ENCODE results near the gene TAF1L.

Gene TAF1L, protein sequence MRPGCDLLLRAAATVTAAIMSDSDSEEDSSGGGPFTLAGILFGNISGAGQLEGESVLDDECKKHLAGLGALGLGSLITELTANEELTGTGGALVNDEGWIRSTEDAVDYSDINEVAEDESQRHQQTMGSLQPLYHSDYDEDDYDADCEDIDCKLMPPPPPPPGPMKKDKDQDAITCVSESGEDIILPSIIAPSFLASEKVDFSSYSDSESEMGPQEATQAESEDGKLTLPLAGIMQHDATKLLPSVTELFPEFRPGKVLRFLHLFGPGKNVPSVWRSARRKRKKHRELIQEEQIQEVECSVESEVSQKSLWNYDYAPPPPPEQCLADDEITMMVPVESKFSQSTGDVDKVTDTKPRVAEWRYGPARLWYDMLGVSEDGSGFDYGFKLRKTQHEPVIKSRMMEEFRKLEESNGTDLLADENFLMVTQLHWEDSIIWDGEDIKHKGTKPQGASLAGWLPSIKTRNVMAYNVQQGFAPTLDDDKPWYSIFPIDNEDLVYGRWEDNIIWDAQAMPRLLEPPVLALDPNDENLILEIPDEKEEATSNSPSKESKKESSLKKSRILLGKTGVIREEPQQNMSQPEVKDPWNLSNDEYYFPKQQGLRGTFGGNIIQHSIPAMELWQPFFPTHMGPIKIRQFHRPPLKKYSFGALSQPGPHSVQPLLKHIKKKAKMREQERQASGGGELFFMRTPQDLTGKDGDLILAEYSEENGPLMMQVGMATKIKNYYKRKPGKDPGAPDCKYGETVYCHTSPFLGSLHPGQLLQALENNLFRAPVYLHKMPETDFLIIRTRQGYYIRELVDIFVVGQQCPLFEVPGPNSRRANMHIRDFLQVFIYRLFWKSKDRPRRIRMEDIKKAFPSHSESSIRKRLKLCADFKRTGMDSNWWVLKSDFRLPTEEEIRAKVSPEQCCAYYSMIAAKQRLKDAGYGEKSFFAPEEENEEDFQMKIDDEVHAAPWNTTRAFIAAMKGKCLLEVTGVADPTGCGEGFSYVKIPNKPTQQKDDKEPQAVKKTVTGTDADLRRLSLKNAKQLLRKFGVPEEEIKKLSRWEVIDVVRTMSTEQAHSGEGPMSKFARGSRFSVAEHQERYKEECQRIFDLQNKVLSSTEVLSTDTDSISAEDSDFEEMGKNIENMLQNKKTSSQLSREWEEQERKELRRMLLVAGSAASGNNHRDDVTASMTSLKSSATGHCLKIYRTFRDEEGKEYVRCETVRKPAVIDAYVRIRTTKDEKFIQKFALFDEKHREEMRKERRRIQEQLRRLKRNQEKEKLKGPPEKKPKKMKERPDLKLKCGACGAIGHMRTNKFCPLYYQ (N-terminal part only)

GRCh38 chr9:32635362-32635761 is at the start of gene TAF1L:
TSS of gene TAF1L (minus strand) at chr9:32635669. CDS start at chr9:32635579, 90 bp downstream.
- no peak within 1 kb of the TSS for H3K27ac ChIP-seq
- DNase-seq, result no peak
- no peak within 1 kb of the TSS for H3K4me3 ChIP-seq
- no peaks in the 10 kb centered on the region for H3K36me3 ChIP-seq
- H3K9me3 ChIP-seq, result no peaks in the 10 kb centered on the region
- no peaks in the 10 kb centered on the region for H3K4me1 ChIP-seq
- H3K27me3 ChIP-seq, result no peaks in the 10 kb centered on the region
- TF ChIP-seq, protein P1, sequence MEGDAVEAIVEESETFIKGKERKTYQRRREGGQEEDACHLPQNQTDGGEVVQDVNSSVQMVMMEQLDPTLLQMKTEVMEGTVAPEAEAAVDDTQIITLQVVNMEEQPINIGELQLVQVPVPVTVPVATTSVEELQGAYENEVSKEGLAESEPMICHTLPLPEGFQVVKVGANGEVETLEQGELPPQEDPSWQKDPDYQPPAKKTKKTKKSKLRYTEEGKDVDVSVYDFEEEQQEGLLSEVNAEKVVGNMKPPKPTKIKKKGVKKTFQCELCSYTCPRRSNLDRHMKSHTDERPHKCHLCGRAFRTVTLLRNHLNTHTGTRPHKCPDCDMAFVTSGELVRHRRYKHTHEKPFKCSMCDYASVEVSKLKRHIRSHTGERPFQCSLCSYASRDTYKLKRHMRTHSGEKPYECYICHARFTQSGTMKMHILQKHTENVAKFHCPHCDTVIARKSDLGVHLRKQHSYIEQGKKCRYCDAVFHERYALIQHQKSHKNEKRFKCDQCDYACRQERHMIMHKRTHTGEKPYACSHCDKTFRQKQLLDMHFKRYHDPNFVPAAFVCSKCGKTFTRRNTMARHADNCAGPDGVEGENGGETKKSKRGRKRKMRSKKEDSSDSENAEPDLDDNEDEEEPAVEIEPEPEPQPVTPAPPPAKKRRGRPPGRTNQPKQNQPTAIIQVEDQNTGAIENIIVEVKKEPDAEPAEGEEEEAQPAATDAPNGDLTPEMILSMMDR (IDR thresholded peaks at IDR 0.05), result no peak
- intact Hi-C loops (cut with DNase I; ENCODE audit: low total_unique reads), result no loop called here

- Histone ChIP-seq H3K36me3 (no peaks in the 10 kb centered on the region), H3K9me3 (peaks cover 4 to 8% (median 4%) of the 10 kb centered on the region in 3 donors), H3K4me1 (no peaks in the 10 kb centered on the region), H3K27ac (no peak overlapping the region), H3K27me3 (no peaks in the 10 kb centered on the region), H3K4me3 (no peak overlapping the region)
- DNase-seq, result no peak
- TF ChIP-seq, protein P1 (IDR thresholded peaks at IDR 0.05), result no peak
- intact Hi-C loops (cut with DNase I; ENCODE audit: low total_unique reads), result no loop called here
These were observed 46.3 kb upstream of the TAF1L start for GRCh38 chr9:32681751-32682150.

GRCh38 chr9:32677931-32678330 is 42.5 kb upstream of the TAF1L start:
- TF ChIP-seq, protein P1 (IDR thresholded peaks at IDR 0.05), result no peak
- DNase-seq, result no peak
- no peak overlapping the region for H3K27ac ChIP-seq
- peaks cover 0 to 4% (median 0%) of the 10 kb centered on the region in 3 donors for H3K9me3 ChIP-seq
- H3K4me3 ChIP-seq, result no peak overlapping the region
- H3K36me3 ChIP-seq, result no peaks in the 10 kb centered on the region
- no peaks in the 10 kb centered on the region for H3K27me3 ChIP-seq
- intact Hi-C loops (cut with DNase I; ENCODE audit: low total_unique reads), result loop anchor here (10.0 kb wide), 1 partner anchor 127 kb away; no protein-coding TSS in a partner anchor
- H3K4me1 ChIP-seq, result no peaks in the 10 kb centered on the region

- H3K27ac ChIP-seq, result no peak overlapping the region
- no peaks in the 10 kb centered on the region for H3K4me1 ChIP-seq
- intact Hi-C loops (cut with DNase I; ENCODE audit: low total_unique reads), result loop anchor here (10.0 kb wide), 1 partner anchor 132 kb away; no protein-coding TSS in a partner anchor
- H3K27me3 ChIP-seq, result no peaks in the 10 kb centered on the region
- no peaks in the 10 kb centered on the region for H3K36me3 ChIP-seq
- no peak for DNase-seq
- H3K9me3 ChIP-seq, result no peaks in the 10 kb centered on the region
- TF ChIP-seq, protein P1 (IDR thresholded peaks at IDR 0.05), result no peak
- no peak overlapping the region for H3K4me3 ChIP-seq
These were observed 37.0 kb upstream of the TAF1L start for GRCh38 chr9:32672469-32672868.

DNA sequence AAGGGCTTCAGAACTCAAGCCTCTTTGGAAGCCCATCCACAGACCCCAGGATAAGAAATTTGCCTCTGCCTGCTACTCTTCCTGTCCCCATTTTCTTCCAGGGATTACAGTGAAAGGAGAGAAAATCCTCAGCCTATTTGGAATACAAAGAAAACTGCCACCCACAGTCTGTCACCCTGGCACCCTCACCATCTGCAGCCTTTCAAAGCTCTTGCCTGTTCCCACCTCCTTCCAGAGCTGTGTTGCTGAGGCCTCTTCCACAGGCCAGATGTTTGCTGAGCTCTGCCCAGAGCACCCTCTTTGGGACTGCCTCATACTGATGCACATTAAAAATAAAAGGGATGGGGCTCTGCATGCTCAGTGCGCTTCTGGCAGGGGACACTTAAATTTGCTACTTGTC is 35.9 kb upstream of the TAF1L start:
- no peaks in the 10 kb centered on the region for H3K36me3 ChIP-seq
- H3K27ac ChIP-seq, result no peak overlapping the region
- TF ChIP-seq, protein P1 (IDR thresholded peaks at IDR 0.05), result no peak
- H3K27me3 ChIP-seq, result no peaks in the 10 kb centered on the region
- no peak for DNase-seq
- H3K4me1 ChIP-seq, result no peaks in the 10 kb centered on the region
- no peaks in the 10 kb centered on the region for H3K9me3 ChIP-seq
- intact Hi-C loops (cut with DNase I; ENCODE audit: low total_unique reads), result loop anchor here (10.0 kb wide), 1 partner anchor 133 kb away; no protein-coding TSS in a partner anchor
- H3K4me3 ChIP-seq, result no peak overlapping the region
